AG08395 (cell line): ENCODE measurements around the gene GJA9.
A peak's percentile ranks its signal among the peaks of the same experiment; 100 is the strongest.

ENCODE experiments used
- DNase-seq: peaks from one replicate; pipeline ENCODE4 v3.0.0; 2012; ENCODE audit warnings: mixed read lengths, low spot score

Gene GJA9

DNA sequence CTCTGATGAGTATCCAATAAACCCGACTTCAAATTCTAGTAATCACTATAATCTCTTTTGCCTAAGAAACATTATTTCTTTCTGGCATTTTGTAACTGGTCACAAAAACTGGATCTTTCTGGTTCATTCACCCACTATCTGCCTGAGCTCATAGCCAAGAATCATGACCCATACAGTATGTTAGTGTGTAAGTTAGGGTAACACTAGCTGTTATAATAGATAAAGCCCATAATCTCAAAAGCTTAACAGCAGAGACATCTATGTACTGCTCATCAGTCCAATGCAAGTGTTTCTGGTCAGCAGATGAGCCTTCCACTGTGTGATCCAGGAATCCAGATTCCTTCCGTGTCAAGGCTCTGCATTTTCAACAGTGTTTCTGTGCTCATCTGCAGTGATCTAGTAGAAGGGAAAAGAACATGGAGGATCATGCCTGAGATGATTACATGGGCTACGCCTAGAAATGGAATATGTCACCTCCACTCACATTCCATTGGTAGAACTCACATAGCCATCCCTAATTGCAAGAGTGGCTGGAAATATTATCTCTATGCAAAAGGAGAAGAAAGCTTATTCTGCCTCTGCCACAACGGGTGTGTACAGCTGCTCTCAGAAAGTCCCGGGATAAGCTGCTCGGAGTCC is 49.5 kb downstream of the GJA9 start:
- peak; percentile 43 for DNase-seq

DNA sequence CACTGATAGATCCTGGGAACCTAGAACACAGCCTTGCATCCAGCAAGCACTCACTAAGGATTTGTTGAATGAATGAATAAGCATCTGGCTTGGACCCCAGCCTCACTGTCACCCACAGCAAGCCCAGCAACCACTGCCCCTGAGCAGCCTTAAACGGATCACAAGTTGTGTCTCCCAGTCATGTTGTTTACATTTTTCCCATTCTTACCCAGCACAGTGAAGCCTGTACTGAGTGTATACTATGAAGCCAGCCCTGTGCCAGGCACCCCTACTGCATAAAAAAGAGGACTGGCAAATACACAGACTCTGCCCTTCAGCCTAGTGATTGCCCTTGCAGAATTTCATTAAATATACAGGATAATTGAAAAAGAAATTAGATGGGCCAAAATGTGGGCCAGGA is 52.0 kb downstream of the GJA9 start:
- DNase-seq, result no peak

DNA sequence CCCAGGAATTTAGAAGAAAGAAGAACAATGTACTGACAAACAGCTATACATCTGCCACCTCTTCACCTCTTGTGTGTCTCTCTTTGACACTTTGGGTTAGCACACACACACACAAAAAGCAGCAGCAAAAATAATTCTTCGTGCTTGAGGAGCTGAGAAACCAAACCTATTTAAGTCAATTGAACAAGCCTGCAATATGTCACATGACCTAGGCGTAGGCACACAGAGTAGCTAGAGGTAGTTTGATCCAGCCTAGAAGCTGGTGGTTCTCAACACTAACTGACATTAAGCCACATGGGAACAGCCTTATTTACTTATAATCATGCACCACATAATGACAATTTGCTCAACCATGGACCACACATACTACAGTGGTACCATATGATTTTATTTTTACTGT is 54.1 kb downstream of the GJA9 start:
- DNase-seq, result no peak

DNA sequence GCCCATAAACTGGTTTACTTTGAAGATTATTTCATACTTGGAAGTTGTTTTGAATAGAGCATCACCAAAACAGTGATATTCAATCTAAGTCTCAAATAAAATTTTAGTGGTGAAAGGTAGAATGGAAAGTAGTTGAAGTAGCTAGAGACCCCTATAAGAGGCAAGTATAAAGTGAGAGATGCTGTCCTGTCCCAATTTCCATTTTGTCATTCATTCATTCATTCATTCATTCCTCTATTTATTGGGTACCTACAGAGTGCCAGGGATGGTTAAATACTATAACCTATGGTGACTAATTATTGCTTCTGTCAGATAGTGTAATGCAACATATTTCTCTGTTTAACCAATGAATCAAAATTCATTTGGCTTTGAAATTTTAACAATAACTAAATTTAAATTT is 54.5 kb downstream of the GJA9 start:
- no peak for DNase-seq

DNA sequence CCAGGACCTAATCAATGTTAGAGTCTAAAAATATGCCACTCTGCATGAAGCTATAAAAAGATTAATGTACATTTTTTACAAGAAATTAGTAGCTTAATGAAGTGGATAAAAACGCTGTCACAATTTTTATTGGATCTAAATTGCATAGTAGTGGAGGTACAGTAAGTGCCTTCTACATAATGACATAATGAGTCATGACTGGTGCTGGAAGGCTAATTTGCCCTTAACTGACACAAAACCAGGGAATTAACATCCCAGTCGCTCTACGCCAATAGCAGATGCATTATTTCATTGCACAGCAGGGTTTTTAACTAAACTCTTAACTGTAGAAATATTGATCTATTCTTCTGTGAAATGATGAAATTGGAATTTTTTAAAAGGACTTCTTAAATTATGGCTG is 55.1 kb downstream of the GJA9 start:
- DNase-seq, result no peak
